Central memory CD8-positive, alpha-beta T cell (primary cell): ENCODE measurements around the gene FAM98C.
"Not testable (repeated sequence)": the region's sequence is repeated elsewhere in the genome, so short reads cannot be mapped to it uniquely, and the experiment has no call there.

Experiments
- ATAC-seq: fragments of 150-1000 bp; cut with Tn5 transposase; replicated peaks from 2 replicates; pipeline ENCODE4 v1.10.0; 2022; ENCODE audit warnings: mild to moderate bottlenecking, moderate FRiP score, moderate number of reproducible peaks; ENCODE audit not compliant: poor library complexity, severe bottlenecking; ENCODE audit errors: extremely low read depth
- DNase-seq, 2 donors: peaks; one replicate each; pipeline ENCODE4 v3.0.0; 2021; ENCODE audit warnings: low spot score in 2 of 2
- H3K27ac Mint-ChIP-seq: one replicate; pipeline ENCODE4 v1.8.0; 2022; ENCODE audit warnings: low read depth, mild to moderate bottlenecking, moderate library complexity, mixed read lengths
- H3K27me3 Mint-ChIP-seq: one replicate; pipeline ENCODE4 v1.8.0; 2022; ENCODE audit warnings: mixed read lengths
- H3K36me3 Mint-ChIP-seq: one replicate; pipeline ENCODE4 v1.8.0; 2022; ENCODE audit warnings: mild to moderate bottlenecking, moderate library complexity, mixed read lengths; ENCODE audit not compliant: insufficient read depth
- H3K4me1 Mint-ChIP-seq: one replicate; pipeline ENCODE4 v1.8.0; 2022; ENCODE audit warnings: mixed read lengths
- H3K4me3 Mint-ChIP-seq: one replicate; pipeline ENCODE4 v1.8.0; 2022; ENCODE audit warnings: mild to moderate bottlenecking, moderate library complexity, mixed read lengths
- H3K9me3 Mint-ChIP-seq: one replicate; pipeline ENCODE4 v1.8.0; 2022; ENCODE audit warnings: mixed read lengths

The FAM98C gene

DNA sequence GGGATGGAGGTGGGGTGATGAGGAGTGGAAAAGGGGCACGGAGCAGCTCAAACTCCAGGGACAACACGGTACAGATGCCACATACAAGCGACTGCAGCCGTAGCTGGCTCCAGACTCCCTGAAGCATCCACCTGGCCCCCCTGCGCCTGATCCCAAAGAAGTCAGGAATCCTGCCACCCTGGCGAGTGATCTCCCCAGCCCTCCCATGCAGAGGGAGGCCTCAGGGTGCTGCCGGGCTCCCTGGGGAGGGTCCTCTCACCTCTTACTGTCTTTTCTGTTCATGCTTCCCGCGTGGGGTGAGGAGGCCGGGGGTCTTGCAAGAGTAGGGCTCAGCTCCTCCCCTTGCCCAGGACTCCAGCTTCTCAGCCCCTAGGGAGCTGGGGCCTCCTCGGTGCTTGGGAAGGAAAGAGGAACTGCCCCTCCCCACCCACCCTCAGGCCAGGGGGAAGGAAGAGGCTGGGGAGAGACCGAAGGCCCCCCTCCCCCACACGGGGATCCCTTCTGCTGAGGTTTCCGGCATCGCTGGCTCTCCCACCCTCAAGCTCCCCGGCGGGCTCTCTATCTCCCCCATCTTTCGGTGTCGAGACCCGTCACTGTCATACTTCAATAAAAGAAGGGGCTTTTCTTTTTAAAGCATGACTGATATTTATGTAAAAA lies 23.0 kb downstream of the FAM98C start, which contains the start of gene RASGRP4:
Gene RASGRP4, minus strand, starts transcription at position 410 of the 657 bp plus-strand sequence. Its CDS starts 128 bp downstream, at position 282.
- no peak within 1 kb of the TSS for H3K27ac Mint-ChIP-seq
- H3K4me3 Mint-ChIP-seq, result peak within 1 kb of the TSS; percentile 36
- H3K27me3 Mint-ChIP-seq, result peaks cover 21% of the 10 kb centered on the region
- no peak for DNase-seq
- H3K9me3 Mint-ChIP-seq, result no peaks in the 10 kb centered on the region
- no peak for ATAC-seq
- H3K4me1 Mint-ChIP-seq, result peaks cover 10% of the 10 kb centered on the region
- no peaks in the 10 kb centered on the region for H3K36me3 Mint-ChIP-seq

DNA sequence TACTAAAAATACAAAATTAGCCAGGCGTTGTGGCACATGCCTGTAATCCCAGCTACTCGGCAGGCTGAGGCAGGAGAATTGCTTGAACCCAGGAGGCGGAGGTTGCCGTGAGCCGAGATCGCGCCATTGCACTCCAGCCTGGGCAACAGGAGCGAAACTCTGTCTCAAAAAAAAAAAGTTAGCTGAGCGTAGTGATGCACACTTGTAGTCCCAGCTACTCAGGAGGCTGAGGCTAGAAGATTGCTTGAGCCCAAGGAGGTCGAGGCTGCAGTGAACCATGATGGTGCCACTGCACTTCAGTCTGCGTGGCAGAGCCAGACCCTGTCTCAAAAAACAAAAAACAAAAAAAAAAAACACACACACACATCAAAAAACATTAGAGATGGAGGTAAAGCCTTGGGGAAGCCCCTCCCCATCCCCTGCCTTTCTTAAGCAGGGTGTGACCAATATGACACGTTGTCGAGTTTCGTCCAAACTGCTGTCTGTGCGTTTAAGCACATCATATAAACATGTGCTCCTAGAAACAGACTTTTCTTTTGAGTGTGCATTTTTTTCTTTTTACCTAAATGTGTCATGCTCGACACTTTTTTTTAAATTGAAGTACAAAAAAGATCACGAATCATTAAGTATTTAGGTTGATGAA lies 24.3 kb downstream of the FAM98C start:
- H3K9me3 Mint-ChIP-seq, H3K36me3 Mint-ChIP-seq, H3K4me1 Mint-ChIP-seq, DNase-seq, H3K27ac Mint-ChIP-seq, ATAC-seq, H3K4me3 Mint-ChIP-seq: not testable (repeated sequence)
- H3K27me3 Mint-ChIP-seq, result peaks cover 21% of the 10 kb centered on the region

DNA sequence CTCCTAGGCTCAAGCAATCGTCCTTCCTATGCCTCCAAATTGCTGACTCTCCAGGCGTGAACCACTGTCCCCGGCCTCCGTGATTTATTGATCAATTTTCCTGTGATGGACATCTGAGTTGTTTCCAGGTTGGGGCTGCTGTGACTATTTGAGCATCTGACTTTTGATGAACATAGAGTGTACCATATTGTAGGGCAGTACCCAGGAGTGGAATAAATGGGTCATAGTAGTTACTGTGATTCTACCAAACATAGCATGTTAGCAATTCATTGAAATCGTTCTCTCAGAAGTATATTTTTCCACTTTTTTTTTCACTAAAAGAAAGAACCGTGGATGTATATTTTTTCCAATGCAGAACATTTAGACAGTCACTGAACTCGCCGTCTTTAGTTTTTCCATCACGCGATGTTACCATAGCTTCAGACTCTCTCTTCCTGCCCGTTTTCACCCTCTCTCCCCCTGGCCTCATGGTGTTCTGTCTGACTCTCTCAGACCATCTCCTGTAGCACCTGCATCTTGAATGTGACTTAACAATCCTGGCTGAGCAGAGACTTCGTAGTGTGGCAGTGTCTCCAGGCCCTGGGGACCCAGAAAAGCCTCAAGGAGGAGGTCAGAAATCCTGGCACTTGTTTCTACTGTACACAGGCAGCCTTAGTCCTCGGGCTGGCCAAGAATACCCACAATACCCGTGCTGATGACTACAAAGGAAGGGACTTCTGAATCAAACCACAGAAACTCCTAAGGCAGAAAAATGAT lies 26.3 kb downstream of the FAM98C start:
- DNase-seq, result no peak
- Mint-ChIP-seq H3K4me1 (peaks cover 17% of the 10 kb centered on the region), H3K4me3 (no peak overlapping the region), H3K27ac (peak overlapping the region; percentile 64), H3K9me3 (no peaks in the 10 kb centered on the region), H3K36me3 (no peaks in the 10 kb centered on the region), H3K27me3 (peaks cover 31% of the 10 kb centered on the region)
- no peak for ATAC-seq

DNA sequence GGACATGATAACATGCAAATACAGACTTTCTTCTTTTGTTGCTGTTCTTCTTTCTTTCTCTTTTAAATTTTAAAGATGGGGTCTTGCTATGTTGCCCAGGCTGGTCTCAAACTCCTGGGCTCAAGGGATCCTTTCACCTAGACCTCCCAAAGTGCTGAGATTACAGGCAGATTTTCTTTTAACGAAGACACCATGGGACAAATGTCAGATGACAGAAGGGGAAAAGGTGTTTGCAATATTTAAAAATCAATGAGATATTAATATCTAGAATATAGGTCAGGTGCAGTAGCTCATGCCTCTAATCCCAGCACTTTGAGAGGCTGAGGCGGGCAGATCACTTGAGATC lies 26.9 kb downstream of the FAM98C start:
- no peak overlapping the region for H3K27ac Mint-ChIP-seq
- H3K27me3 Mint-ChIP-seq, result peaks cover 36% of the 10 kb centered on the region
- H3K9me3 Mint-ChIP-seq, result no peaks in the 10 kb centered on the region
- no peak for DNase-seq
- no peak overlapping the region for H3K4me3 Mint-ChIP-seq
- no peaks in the 10 kb centered on the region for H3K36me3 Mint-ChIP-seq
- peaks cover 21% of the 10 kb centered on the region for H3K4me1 Mint-ChIP-seq
- no peak for ATAC-seq

DNA sequence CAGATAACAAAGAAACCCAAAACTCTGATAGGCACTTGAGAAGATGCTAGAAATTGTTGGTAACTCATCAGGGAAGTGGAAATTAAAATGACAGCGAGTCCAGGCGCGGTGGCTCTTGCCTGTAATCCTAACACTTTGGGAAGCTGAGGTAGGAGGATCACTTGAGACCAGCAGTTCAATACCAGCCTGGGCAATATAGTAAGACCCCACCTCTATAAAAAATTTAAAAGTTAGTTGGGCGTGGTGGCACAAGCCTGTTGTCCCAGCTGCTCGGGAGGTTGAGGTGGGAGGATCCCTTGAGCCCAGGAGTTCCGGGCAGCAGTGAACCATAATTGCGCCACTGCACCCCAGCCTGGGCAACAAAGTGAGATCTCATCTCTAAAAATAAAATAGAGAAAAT lies 28.0 kb downstream of the FAM98C start:
- Mint-ChIP-seq H3K27me3 (peaks cover 42% of the 10 kb centered on the region), H3K36me3 (no peaks in the 10 kb centered on the region), H3K27ac (no peak overlapping the region), H3K4me3 (no peak overlapping the region), H3K4me1 (peaks cover 16% of the 10 kb centered on the region), H3K9me3 (no peaks in the 10 kb centered on the region)
- DNase-seq, result no peak
- no peak for ATAC-seq

DNA sequence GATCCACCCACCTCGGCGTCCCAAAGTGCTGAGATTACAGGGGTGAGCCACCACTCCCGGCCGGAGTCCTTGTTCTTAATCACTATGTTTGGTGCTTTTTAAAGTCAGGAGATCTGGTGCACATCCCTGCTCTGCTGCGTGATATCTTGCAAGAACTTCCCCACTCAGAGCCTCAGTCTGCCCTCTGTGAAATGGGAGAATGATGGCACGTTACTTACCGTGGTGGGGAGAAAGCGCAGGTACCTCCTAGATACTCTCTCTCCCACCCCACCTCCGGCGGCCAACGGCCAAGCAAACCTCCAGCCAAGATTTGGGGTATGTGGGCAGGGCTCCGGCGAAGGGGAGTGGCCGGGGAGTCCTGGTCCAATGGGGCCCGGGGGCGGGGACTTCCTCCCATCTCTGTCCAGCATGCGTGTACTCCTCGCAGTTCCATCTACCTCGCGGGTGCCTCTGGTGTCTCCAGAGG lies 30.4 kb downstream of the FAM98C start, which contains the start of gene RYR1:
Gene RYR1, plus strand, starts transcription at position 424 of the 466 bp plus-strand sequence. CDS start 139 bp downstream, outside the sequence.
- H3K27ac Mint-ChIP-seq, result no peak within 1 kb of the TSS

DNA sequence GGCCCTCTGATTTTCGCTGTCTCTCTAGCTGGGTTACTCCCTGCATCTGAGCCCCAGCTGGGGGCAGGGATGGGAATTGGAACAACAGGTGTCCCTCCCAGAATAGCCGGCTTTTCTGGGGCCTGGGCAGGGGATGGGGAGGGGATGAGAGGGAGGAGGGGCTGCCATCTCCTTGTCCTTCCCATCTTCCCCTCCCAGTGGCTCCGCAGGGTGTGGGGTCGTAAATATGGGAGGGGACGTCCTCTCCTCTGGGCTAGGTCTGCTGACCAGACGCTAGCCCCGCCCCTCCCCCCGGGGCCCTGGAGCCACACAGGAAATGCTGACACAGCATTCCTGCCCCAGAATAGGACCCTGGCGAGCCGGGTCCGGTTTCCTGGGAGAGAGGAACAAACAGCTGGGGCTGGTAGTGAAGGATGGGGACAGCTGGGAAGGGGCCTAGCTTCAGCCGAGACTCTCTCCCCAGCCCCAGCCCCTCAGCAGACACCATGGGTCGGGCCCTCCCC lies 31.7 kb downstream of the FAM98C start:
- ATAC-seq (no peak), DNase-seq (no peak)
- H3K9me3 Mint-ChIP-seq, result no peaks in the 10 kb centered on the region
- H3K27ac Mint-ChIP-seq, result no peak overlapping the region
- H3K36me3 Mint-ChIP-seq, result no peaks in the 10 kb centered on the region
- H3K4me1 Mint-ChIP-seq, result peaks cover 11% of the 10 kb centered on the region
- peak overlapping the region; percentile 26 for H3K4me3 Mint-ChIP-seq
- peaks cover 48% of the 10 kb centered on the region for H3K27me3 Mint-ChIP-seq

More for the DNA sequence above, 30.4 kb downstream of the FAM98C start, which contains the start of gene RYR1:
- Mint-ChIP-seq H3K4me1 (peaks cover 11% of the 10 kb centered on the region), H3K27me3 (peaks cover 55% of the 10 kb centered on the region), H3K9me3 (no peaks in the 10 kb centered on the region), H3K36me3 (no peaks in the 10 kb centered on the region), H3K4me3 (peak within 1 kb of the TSS; percentile 26)
- no peak for DNase-seq
- ATAC-seq, result no peak

DNA sequence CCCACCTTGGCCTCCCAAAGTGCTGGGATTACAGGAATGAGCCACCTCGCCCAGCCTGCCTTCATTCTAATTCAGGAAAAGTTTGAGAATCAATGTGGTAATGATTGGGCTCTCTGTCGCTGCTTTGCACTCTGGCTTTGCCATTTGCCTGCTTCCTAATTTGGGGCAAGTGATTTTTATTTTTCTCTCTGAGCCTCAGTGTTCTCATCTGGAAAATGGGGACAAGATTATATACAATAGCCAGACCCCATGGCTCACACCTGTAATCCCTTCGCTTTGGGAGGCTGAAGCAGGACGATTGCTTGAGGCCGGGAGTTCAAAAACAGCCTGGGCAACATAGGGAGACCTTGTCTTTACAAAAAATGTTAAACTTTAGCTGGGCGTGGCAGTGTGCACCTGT lies 34.4 kb downstream of the FAM98C start:
- no peak for DNase-seq
- H3K4me1 Mint-ChIP-seq, result peaks cover 11% of the 10 kb centered on the region
- no peaks in the 10 kb centered on the region for H3K36me3 Mint-ChIP-seq
- H3K27me3 Mint-ChIP-seq, result peaks cover 57% of the 10 kb centered on the region
- no peak overlapping the region for H3K4me3 Mint-ChIP-seq
- ATAC-seq, result no peak
- no peak overlapping the region for H3K27ac Mint-ChIP-seq
- H3K9me3 Mint-ChIP-seq, result no peaks in the 10 kb centered on the region

DNA sequence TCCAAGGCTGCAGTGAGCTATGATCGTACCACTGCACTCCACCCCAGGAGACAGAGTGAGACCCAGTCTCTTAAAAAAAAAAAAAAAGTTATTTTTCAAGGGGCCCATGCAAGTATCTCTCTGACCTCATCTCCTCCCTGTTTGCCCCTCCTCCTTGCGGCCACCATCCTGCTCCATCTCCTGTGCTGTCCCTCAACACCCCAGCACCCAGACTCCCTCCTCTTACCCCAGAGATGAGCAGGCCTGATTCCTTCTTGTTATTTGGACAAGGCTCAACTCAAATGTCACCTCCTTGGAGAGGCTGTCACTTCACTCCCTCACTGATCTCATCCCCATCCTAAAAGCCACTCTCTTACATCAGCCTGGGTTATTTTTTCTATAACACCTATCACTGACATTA lies 35.0 kb downstream of the FAM98C start:
- Mint-ChIP-seq H3K36me3 (no peaks in the 10 kb centered on the region), H3K4me3 (no peak overlapping the region), H3K9me3 (no peaks in the 10 kb centered on the region), H3K27me3 (peaks cover 59% of the 10 kb centered on the region), H3K27ac (no peak overlapping the region), H3K4me1 (peaks cover 11% of the 10 kb centered on the region)
- ATAC-seq (no peak), DNase-seq (no peak)

DNA sequence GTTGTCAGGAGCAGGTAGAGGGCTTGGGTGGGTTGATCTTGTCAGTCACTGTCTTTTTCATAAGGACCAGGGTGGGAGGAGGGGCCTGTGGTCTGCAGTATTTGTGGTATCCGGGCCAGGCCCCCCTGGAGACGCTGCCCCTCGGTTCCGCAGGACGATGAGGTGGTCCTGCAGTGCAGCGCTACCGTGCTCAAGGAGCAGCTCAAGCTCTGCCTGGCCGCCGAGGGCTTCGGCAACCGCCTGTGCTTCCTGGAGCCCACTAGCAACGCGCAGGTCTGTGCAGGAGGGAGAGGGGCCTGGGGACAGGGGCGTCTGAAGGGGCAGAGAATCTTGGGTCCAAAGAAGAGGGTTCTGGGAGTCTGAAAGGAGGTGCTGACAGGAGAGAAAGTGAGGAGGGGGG lies 37.7 kb downstream of the FAM98C start:
- peaks cover 59% of the 10 kb centered on the region for H3K27me3 Mint-ChIP-seq
- H3K36me3 Mint-ChIP-seq, result no peaks in the 10 kb centered on the region
- H3K27ac Mint-ChIP-seq, result no peak overlapping the region
- H3K4me1 Mint-ChIP-seq, result no peaks in the 10 kb centered on the region
- H3K4me3 Mint-ChIP-seq, result no peak overlapping the region
- H3K9me3 Mint-ChIP-seq, result no peaks in the 10 kb centered on the region
- no peak for ATAC-seq
- DNase-seq, result no peak

DNA sequence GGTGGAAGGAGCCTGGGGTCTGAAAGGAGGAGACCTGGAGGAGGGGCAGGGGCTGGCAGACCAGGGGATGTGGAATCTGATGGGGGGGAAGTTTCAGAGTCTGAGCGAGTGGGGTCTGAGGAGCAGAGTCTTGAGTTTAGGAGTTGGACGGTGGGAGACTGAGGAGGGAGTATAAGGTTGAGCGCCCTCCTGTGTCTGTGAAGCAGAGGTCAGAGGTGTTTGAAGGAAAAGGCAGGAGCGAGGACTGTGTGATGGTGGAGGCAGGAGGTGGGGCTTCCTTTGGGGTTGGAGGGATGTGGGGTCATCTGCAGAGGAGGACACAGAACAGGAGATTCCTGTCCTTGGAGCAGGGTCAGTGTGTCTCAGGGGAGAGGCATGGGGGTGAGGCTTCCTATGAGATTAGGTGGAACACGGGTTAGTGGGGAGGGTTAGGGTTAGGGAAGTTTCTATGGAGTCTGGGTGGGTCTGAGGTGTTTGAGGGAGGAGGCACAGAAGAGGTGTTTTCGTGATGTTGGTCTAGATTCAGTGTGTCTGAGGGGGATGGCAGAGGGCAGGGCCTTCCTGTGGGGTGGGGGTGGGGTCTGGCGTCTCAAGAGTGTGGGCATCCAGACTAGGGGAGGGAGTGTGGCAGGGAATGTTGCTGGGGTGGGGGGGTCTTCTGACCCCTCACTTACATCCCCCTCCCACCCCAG lies 38.9 kb downstream of the FAM98C start:
- no peak overlapping the region for H3K4me3 Mint-ChIP-seq
- peaks cover 54% of the 10 kb centered on the region for H3K27me3 Mint-ChIP-seq
- no peak overlapping the region for H3K27ac Mint-ChIP-seq
- H3K36me3 Mint-ChIP-seq, result no peaks in the 10 kb centered on the region
- H3K9me3 Mint-ChIP-seq, result no peaks in the 10 kb centered on the region
- no peak for ATAC-seq
- DNase-seq, result no peak
- no peaks in the 10 kb centered on the region for H3K4me1 Mint-ChIP-seq

DNA sequence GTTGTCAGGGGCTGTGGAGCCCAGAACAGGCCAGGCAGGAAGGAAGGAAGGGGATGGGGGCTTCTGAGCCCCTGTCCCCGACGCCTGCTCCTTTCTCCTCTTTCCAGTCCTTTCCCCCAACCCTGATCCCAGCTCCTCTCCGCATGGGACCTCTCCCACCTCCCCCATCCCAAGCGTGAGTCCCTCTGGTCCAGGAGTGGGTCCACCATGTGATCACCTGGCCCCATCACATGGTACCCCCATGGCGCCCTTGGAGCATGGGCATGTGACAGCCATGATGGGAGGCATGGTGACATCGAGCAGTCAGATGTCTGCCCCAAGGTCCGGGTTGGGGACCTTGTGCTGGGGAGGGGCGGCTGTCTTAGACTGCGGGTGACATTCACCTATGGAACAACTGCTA lies 39.8 kb downstream of the FAM98C start:
- no peaks in the 10 kb centered on the region for H3K4me1 Mint-ChIP-seq
- ATAC-seq (no peak), DNase-seq (no peak)
- H3K9me3 Mint-ChIP-seq, result no peaks in the 10 kb centered on the region
- H3K27ac Mint-ChIP-seq, result no peak overlapping the region
- no peak overlapping the region for H3K4me3 Mint-ChIP-seq
- peaks cover 44% of the 10 kb centered on the region for H3K27me3 Mint-ChIP-seq
- H3K36me3 Mint-ChIP-seq, result no peaks in the 10 kb centered on the region
